Small intestine (tissue), 7 donors: Measurements from ENCODE around the gene OLAH. TPM values are rescaled to one million over a fixed set of nuclear protein-coding genes. Genes with fewer than 3 reads are reported as not detected.

Experiments
- DNase-seq, 2 donors: peaks; one replicate each; pipeline versions ENCODE4 v3.0.0 to v3.0.0-alpha.2; 2013
- FAIRE-seq: peaks from 2 replicates; lab custom pipeline; 2012; peaks lifted over from hg19 to GRCh38; lab: Jason Lieb, UNC
- H3K27ac ChIP-seq, 3 donors: one replicate each; pipeline ENCODE4 v1.5.1; 2013; ENCODE audit warnings: low read length in 2 of 3, mild to moderate bottlenecking in 2 of 3, control low read depth in 1 of 3, inconsistent platforms in 1 of 3, low read depth in 1 of 3, moderate library complexity in 1 of 3
- H3K27me3 ChIP-seq, 3 donors: one replicate each; pipeline ENCODE4 v1.6.1; 2013; ENCODE audit warnings: low read length in 3 of 3, inconsistent platforms in 1 of 3; ENCODE audit not compliant: control insufficient read depth in 3 of 3, insufficient read depth in 3 of 3
- H3K36me3 ChIP-seq, 3 donors: one replicate each; pipeline ENCODE4 v1.6.1; 2013; ENCODE audit warnings: low read length in 3 of 3, inconsistent platforms in 1 of 3, low read depth in 1 of 3, mild to moderate bottlenecking in 1 of 3, moderate library complexity in 1 of 3; ENCODE audit not compliant: control insufficient read depth in 3 of 3, insufficient read depth in 2 of 3
- H3K4me1 ChIP-seq, 3 donors: one replicate each; pipeline ENCODE4 v1.6.1; 2013; ENCODE audit warnings: low read length in 2 of 3, inconsistent platforms in 1 of 3, low read depth in 1 of 3, mild to moderate bottlenecking in 1 of 3, moderate library complexity in 1 of 3; ENCODE audit not compliant: control insufficient read depth in 3 of 3, insufficient read depth in 2 of 3
- H3K4me3 ChIP-seq, 3 donors: one replicate each; pipeline ENCODE4 v1.5.1; 2013; ENCODE audit warnings: low read length in 3 of 3, control low read depth in 1 of 3, inconsistent platforms in 1 of 3, low read depth in 1 of 3, mild to moderate bottlenecking in 1 of 3, moderate library complexity in 1 of 3
- H3K9me3 ChIP-seq, 2 donors: one replicate each; pipeline ENCODE4 v1.6.1; 2013; ENCODE audit warnings: low read depth in 1 of 2, low read length in 1 of 2; ENCODE audit not compliant: control insufficient read depth in 2 of 2, insufficient read depth in 1 of 2
- WGBS, 3 donors: extraction: QIAGEN DNeasy Blood & Tissue Kit; methylation state at CpG; one replicate each; pipeline ENCODE4 v1.1.7; 2013; 5-methylcytosine and 5-hydroxymethylcytosine counted together
- polyA plus RNA-seq, 4 donors: library from polyadenylated mRNA; stranded (reverse) in 3 of 4; unstranded in 1 of 4; fragments of 200-250 nt in 3 of 4; fragments of 120-200 nt in 1 of 4; gene quantifications; one replicate each; pipeline versions ENCODE4 v1.2.1 to v1.2.3, GENCODE V29; 2013
- donor health status: healthy with polysubstance abuse.
- donor health status: control.
- donor health status: control.
- donor health status: Bipolar disorder and iron deficiency.
- donor health status: healthy.

The OLAH gene
- polyA plus RNA-seq, 4 donors, result 0.63 TPM; not detected in 3

DNA sequence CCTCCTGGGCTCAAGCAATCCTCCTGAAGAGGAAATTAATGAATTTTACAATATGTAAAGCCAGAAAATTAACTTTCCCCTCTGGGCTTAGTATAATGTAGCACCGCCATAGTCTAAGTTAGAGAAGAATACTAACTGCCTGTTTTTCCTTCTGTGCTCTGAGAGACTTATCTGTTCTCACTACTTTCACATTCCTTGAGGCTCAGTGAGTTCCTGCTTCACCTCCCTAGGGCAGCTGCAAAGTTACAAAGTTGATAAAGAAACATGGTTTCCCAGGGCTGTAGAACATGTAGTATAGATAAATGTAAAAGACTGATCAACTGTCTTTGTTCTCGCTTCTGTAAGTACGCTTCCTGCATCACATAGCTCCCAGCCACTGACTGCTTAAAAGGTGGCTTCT lies 16.0 kb upstream of the OLAH start:
- H3K27ac ChIP-seq, result no peak overlapping the region
- no peaks in the 10 kb centered on the region for H3K36me3 ChIP-seq
- H3K4me3 ChIP-seq, result no peak overlapping the region
- H3K27me3 ChIP-seq, result no peaks in the 10 kb centered on the region
- no peaks in the 10 kb centered on the region for H3K4me1 ChIP-seq
- no peaks in the 10 kb centered on the region for H3K9me3 ChIP-seq
- WGBS, 3 donors, result 23 to 49% (median 39%) methylated on average over 3 of the region's 3 CpGs
- FAIRE-seq (no peak), DNase-seq (peak in 1 of 2 donors; percentile 25)

DNA sequence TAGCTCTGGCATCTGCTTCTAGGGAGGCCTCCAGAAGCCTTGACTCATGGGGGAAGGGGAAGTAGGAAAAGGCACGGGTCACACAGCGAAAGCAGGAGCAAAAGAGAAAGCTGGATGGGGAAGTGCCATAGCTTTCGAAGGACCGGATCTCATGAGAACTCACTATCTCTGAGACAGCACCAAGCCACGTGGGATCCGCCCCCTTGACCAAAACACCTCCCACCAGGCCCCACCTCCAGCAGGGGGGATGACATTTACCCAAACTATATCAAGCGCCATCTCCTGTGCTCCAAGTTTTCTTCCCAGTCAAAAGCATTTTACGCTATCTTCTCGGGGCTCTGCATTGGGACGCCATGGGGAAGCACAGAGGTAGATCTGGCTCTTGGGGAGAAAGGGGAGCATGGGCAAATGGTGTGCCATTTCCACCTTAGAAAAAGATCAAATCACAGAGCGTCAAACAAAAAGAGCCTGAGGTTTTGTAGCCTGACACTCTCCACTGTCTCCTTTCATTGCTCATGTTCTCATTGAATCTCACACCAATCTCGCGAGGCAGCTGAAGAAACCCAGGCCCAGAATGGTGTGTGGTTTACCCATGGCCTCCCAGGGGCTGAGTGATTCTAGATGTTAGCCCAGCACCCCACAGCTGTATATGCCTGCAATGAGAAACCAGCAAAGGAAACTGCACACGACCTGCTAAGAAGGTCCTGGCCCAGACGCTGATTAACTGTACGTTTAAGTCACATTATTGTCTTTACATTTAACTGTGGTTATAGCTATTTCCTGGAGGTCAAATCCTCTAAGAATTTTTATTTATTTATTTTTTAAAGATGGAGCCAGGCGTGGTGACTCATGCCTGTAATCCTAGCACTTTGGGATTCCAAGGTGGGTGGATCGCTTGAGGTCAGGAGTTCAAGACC lies 8.1 kb upstream of the OLAH start:
- DNase-seq (no peak), FAIRE-seq (no peak)
- Histone ChIP-seq H3K4me1 (no peaks in the 10 kb centered on the region), H3K36me3 (no peaks in the 10 kb centered on the region), H3K9me3 (no peaks in the 10 kb centered on the region), H3K27me3 (no peaks in the 10 kb centered on the region), H3K27ac (no peak overlapping the region), H3K4me3 (no peak overlapping the region)
- WGBS, 3 donors, result 67 to 83% (median 79%) methylated on average over 17 to 18 of the region's 18 CpGs

DNA sequence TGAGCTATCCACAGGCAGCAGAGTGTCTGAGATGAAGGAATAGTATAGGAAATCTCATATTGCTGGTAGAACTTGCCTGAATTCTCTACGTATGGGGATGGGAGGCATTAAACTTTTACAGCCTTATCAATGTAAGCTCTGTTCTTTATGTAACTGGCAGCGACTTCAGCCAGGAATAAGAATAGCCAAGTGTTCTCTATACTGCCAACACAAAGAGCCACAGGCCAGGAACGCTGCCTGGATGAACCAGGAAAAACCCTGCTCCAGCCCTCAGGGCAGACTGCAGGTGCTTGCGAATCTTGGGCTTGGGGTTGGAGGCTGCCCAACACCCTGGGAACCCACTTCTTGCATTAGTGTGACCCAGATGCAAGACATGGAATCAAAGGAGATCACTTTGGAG lies 6.1 kb upstream of the OLAH start:
- 39 to 53% (median 48%) methylated on average over 4 of the region's 4 CpGs for whole genome bisulfite sequencing, 3 donors
- Histone ChIP-seq H3K36me3 (no peaks in the 10 kb centered on the region), H3K4me1 (no peaks in the 10 kb centered on the region), H3K4me3 (no peak overlapping the region), H3K9me3 (no peaks in the 10 kb centered on the region), H3K27me3 (no peaks in the 10 kb centered on the region), H3K27ac (no peak overlapping the region)
- no peak for FAIRE-seq
- no peak for DNase-seq

DNA sequence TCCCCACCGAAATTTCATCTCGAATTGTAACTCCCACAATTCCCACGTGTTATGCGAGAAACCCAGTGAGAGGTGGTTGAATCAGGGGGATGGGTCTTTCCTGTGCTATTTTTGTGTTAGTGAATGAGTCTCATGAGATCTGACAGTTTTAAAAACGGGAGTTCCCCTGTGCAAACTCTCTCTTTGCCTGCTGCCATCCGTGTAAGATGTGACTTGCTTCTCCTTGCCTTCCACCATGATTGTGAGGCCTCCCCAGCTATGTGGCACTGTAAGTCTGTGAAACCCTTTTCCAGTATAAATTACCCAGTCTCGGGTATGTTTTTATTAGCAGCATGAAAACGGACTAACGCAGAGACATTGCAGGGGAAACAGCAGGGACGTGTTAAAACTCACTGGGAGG lies 5.3 kb upstream of the OLAH start:
- FAIRE-seq (no peak), DNase-seq (no peak)
- Histone ChIP-seq H3K4me3 (no peak overlapping the region), H3K36me3 (no peaks in the 10 kb centered on the region), H3K9me3 (no peaks in the 10 kb centered on the region), H3K4me1 (no peaks in the 10 kb centered on the region), H3K27ac (no peak overlapping the region), H3K27me3 (no peaks in the 10 kb centered on the region)
- 85 to 89% (median 86%) methylated on average over 10 of the region's 10 CpGs for WGBS, 3 donors

DNA sequence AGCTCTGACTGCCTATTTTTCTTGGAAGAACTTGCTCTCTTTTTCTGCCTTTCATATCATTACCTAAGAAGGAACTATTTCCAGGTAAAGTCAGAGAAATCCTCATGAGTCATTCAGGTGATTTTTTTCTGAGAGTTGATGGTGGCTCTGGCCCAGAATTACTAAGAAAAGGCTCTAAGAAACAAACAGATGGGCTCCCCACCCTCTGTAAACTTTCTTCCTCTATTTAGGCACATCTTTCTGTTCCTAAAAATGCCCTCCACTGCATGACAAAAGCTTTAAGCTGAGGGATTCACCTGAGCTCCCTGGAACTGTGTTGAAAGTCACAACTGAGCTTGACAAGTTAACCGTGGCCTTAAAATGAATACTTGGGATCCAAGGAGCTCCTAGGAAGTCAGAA lies 1.6 kb downstream of the OLAH start:
- H3K4me1 ChIP-seq, result no peaks in the 10 kb centered on the region
- H3K27me3 ChIP-seq, result peaks cover 0 to 3% (median 0%) of the 10 kb centered on the region in 3 donors
- no peaks in the 10 kb centered on the region for H3K36me3 ChIP-seq
- DNase-seq, result no peak
- 72 to 85% (median 74%) methylated on average over 1 of the region's 1 CpG for WGBS, 3 donors
- H3K4me3 ChIP-seq, result no peak overlapping the region
- no peak overlapping the region for H3K27ac ChIP-seq
- H3K9me3 ChIP-seq, result no peaks in the 10 kb centered on the region
- no peak for FAIRE-seq

DNA sequence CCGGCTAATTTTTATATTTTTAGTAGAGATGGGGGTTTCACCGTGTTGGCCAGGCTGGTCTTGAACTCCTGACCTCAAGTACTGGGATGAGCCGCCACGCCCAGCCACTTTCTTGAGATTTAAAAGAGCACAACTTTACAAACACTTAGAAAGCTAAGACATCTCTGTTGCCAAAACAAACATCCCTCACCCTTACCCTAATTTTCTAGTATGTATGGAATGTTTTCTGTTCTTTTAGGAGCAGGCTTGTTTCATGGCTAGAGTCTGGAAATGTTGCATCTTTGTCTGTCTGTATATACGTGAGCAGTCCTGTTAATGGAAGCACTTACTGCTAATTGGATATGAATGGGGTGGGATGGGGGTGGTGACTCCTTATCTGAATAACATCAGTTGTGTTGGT lies 2.9 kb downstream of the OLAH start:
- no peaks in the 10 kb centered on the region for H3K36me3 ChIP-seq
- H3K4me1 ChIP-seq, result no peaks in the 10 kb centered on the region
- DNase-seq (no peak), FAIRE-seq (no peak)
- H3K4me3 ChIP-seq, result no peak overlapping the region
- H3K27me3 ChIP-seq, result peaks cover 0 to 3% (median 0%) of the 10 kb centered on the region in 3 donors
- no peaks in the 10 kb centered on the region for H3K9me3 ChIP-seq
- 62 to 76% (median 71%) methylated on average over 5 of the region's 5 CpGs for WGBS, 3 donors
- no peak overlapping the region for H3K27ac ChIP-seq

DNA sequence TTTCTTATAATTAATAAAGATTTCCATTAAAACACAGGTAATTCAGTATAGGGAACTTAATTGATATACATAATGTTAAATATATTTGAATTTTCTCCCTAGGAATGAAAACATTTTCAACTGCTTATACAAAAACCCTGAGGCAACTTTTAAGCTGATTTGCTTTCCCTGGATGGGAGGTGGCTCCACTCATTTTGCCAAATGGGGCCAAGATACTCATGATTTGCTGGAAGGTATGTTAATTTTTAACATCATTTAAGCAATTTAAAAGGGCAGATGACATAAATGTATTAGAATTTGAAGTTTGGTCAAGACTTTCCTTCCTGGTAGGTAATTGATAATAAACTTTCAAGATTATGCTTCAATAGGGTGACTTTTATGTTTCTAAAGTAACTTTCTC lies 5.8 kb downstream of the OLAH start:
- Histone ChIP-seq H3K9me3 (no peaks in the 10 kb centered on the region), H3K4me3 (no peak overlapping the region), H3K4me1 (no peaks in the 10 kb centered on the region), H3K27ac (no peak overlapping the region), H3K36me3 (no peaks in the 10 kb centered on the region), H3K27me3 (peaks cover 0 to 3% (median 0%) of the 10 kb centered on the region in 3 donors)
- FAIRE-seq (no peak), DNase-seq (no peak)

DNA sequence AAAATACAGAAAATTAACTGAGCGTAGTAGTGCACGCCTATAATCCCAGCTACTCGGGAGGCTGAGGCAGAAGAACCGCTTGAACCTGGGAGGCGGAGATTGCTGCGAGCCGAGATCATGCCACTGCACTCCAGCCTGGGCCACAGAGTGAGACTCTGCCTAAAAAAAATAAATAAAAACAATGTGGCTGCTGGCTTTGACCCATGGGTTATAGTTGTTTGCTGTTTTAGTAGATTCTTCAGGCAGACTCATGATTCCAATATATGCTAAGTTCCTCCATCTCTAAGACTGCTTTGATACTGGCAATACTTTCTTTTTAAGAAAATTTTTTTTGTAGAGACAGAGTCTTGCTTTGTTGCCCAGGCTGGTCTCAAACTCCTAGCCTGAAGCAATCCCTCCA lies 8.4 kb downstream of the OLAH start:
- FAIRE-seq, result no peak

More for the DNA sequence above, 8.4 kb downstream of the OLAH start:
- Histone ChIP-seq H3K27me3 (no peaks in the 10 kb centered on the region), H3K9me3 (no peaks in the 10 kb centered on the region), H3K27ac (no peak overlapping the region), H3K36me3 (no peaks in the 10 kb centered on the region), H3K4me3 (no peak overlapping the region), H3K4me1 (no peaks in the 10 kb centered on the region)
- 86 to 97% (median 89%) methylated on average over 7 of the region's 7 CpGs for whole genome bisulfite sequencing, 3 donors
- no peak for DNase-seq
